Mucosa of descending colon (tissue), 3 donors: ENCODE measurements around the gene CFAP77. TPM values are rescaled to one million over a fixed set of nuclear protein-coding genes. Genes with fewer than 3 reads are reported as not detected.

Source experiments
- ATAC-seq: fragments of 200-7000 bp; cut with Tn5 transposase; one replicate; pipeline ENCODE4 v1.9.1; 2020; ENCODE audit warnings: mild to moderate bottlenecking, moderate library complexity
- DNase-seq, 3 donors: peaks; one replicate each; pipeline ENCODE4 v3.0.0-alpha.2; 2020
- H3K36me3 ChIP-seq: fragments of 200-600 bp; one replicate; pipeline ENCODE4 v1.8.0; 2021; ENCODE audit warnings: low read depth, mild to moderate bottlenecking
- H3K4me1 ChIP-seq: fragments of 200-600 bp; one replicate; pipeline ENCODE4 v1.8.0; 2021; ENCODE audit warnings: low read depth, mild to moderate bottlenecking
- H3K4me3 ChIP-seq: fragments of 200-600 bp; one replicate; pipeline ENCODE4 v1.8.0; 2021; ENCODE audit warnings: mild to moderate bottlenecking
- H3K9me3 ChIP-seq: fragments of 200-600 bp; one replicate; pipeline ENCODE4 v1.8.0; 2021; ENCODE audit warnings: mild to moderate bottlenecking
- intact Hi-C, 2 donors: fragments of 100-400 bp; cut with DNase I in 1 of 2; cut with micrococcal nuclease in 1 of 2; formaldehyde crosslinking; loops; one replicate each; pipeline versions ENCODE4 v1.11.0 to v1.11.1; 2022; cut with DNase I, micrococcal nuclease
- total RNA-seq, 3 donors: library from RNA; stranded (reverse); fragmentation: NEBNext Ultra II Directional in 2 of 3; extraction: Animal tissue kit (Norgen Biotek cat#: 25700) in 2 of 3; gene quantifications; one replicate each; pipeline versions ENCODE4 v1.2.1 to v1.2.4, GENCODE V29; 2021 to 2023
- TF ChIP-seq, protein P1 (sequence below): fragments of 200-600 bp; IDR thresholded peaks from one replicate; pipeline ENCODE4 v1.8.0; 2022; ENCODE audit warnings: antibody characterized with exemption, mild to moderate bottlenecking
- donor health status: DM: no; HTN: no; CAD: no; lungs with moderate emphysema.
- donor health status: DM: no; HTN: no; CAD: no.
- donor health status: DM: no; HTN: yes; CAD: no.

The CFAP77 gene
- total RNA-seq, 3 donors from 2014 or later, result not detected

DNA sequence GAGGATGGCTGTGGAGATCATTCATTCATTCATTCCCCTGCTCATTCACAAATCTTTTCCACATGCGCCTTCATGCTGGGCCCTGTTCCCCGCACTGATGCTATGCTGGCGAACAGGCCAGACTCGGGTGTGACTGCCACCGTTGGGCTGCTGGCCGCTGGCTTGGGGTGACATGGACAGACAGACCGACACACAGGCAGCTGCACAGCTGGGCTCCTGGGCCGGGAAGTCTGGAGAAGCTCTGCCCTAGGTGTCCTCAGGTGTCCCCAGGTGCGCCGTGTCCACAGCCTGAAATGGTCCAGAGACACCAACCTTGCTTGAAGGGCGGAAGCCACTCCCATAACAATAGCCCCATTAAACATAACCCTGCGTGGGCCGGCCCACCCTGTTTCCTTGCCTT is 137.4 kb downstream of the CFAP77 start:
- TF ChIP-seq, protein P1, sequence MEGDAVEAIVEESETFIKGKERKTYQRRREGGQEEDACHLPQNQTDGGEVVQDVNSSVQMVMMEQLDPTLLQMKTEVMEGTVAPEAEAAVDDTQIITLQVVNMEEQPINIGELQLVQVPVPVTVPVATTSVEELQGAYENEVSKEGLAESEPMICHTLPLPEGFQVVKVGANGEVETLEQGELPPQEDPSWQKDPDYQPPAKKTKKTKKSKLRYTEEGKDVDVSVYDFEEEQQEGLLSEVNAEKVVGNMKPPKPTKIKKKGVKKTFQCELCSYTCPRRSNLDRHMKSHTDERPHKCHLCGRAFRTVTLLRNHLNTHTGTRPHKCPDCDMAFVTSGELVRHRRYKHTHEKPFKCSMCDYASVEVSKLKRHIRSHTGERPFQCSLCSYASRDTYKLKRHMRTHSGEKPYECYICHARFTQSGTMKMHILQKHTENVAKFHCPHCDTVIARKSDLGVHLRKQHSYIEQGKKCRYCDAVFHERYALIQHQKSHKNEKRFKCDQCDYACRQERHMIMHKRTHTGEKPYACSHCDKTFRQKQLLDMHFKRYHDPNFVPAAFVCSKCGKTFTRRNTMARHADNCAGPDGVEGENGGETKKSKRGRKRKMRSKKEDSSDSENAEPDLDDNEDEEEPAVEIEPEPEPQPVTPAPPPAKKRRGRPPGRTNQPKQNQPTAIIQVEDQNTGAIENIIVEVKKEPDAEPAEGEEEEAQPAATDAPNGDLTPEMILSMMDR, result no peak
- intact Hi-C loops, result no loop called here
- no peak for ATAC-seq

DNA sequence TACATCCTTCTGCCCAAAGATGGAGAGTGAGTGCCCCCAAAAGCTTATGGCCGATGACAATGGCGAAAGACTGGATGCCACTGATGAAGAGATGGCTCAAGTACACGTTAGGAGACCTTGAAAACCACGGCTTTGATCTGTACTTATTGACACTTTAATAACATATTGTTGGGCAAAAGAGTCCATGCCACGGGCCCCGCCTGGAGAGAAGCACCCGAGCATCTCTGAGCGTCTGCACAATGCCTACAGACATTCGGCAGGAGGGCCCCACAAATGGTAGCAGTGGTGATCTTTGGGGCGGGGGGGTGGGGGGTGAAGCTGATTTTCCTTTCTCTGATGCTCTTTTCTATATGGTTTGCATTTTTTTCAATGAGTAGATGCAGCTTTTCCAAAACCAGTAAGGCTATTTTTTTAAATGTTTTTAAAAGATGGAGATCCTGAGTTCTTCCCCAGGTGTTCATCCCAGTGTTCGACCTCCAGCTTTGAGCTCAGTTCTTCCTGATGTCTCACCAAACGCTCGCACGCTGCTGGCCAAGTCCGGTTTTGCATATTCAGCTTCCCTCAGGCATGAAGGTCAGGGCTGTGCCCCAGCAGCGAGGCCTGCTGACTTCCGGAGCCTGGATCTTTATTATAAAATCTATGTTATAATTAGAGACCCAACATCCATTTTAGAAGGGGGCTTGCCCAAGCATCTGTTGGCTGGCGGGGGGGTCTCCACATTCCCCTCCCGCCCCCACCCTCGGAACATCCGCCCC is 138.1 kb downstream of the CFAP77 start:
- DNase-seq, result no peak
- TF ChIP-seq, protein P1, result no peak
- Histone ChIP-seq H3K4me3 (no peak overlapping the region), H3K4me1 (no peaks in the 10 kb centered on the region), H3K9me3 (no peaks in the 10 kb centered on the region), H3K36me3 (no peaks in the 10 kb centered on the region)
- intact Hi-C loops, result no loop called here
- no peak for ATAC-seq

More for the DNA sequence above, 137.4 kb downstream of the CFAP77 start:
- Histone ChIP-seq H3K9me3 (no peaks in the 10 kb centered on the region), H3K36me3 (no peaks in the 10 kb centered on the region), H3K4me1 (no peaks in the 10 kb centered on the region), H3K4me3 (no peak overlapping the region)
- no peak for DNase-seq

DNA sequence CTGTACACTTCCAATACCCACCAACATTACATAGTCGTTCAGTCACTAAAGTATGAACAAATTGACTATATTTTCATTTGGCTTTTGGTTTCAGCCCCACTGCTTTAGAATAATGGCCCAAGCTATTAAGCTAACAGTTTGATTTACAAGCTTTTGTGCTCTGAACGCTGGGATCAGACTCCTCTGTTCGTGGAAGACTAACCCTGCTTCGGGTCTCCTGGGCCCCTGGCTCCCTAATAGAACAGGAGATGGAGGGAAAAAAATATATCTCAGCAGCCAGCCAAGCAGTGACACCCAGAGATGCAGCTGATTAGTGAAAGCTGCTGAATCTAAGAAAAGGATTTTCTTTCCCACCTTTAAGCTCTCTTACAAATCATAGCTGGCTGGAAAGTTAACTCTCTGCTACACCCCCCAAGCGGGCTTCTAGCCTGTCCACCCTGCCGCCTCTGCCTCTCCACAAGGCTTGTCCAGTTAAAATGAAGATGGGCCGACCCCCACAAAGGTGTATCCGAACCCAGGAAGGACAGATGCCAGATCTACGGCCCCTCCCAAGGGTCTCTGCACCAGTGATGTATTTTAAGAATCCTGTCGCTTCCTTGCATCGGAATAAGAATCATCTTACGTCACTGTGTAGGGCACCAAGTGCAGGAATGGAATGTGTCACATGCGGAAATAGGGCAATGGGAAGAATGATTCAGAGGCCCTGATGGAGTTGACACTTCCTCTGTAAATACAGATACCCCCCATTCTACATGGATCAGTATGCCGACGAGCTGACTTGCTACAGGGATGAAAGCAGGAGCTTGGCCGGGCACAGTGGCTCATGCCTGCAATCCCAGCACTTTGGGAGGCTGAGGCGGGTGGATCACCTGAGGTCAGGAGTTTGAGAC is 139.0 kb downstream of the CFAP77 start:
- DNase-seq, result no peak
- Histone ChIP-seq H3K36me3 (no peaks in the 10 kb centered on the region), H3K9me3 (no peaks in the 10 kb centered on the region), H3K4me3 (no peak overlapping the region), H3K4me1 (no peaks in the 10 kb centered on the region)
- intact Hi-C loops, result no loop called here
- no peak for ATAC-seq
- TF ChIP-seq, protein P1, result no peak

DNA sequence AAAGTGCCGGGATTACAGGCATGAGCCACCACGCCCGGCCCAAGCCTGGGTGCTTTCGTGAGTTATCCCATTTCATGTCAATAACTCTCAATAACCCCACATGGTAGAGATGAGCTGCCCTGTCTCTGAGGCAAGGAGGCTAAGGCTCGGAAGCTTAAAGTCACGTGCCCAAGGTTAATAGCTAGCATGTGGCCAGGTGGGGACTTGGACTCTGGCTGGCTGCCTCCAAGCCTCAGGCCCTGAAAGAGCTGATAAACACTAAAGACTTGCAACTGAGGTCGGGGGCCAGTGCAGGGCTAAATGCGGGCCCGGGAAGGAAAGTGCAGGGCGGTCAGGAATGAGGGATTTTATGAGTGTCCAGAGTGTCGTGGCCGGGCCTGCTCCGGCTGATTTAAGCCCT is 141.5 kb downstream of the CFAP77 start:
- TF ChIP-seq, protein P1, result no peak
- intact Hi-C loops, result no loop called here
- ATAC-seq (no peak), DNase-seq (no peak)
- Histone ChIP-seq H3K4me1 (no peaks in the 10 kb centered on the region), H3K4me3 (no peak overlapping the region), H3K9me3 (no peaks in the 10 kb centered on the region), H3K36me3 (no peaks in the 10 kb centered on the region)

DNA sequence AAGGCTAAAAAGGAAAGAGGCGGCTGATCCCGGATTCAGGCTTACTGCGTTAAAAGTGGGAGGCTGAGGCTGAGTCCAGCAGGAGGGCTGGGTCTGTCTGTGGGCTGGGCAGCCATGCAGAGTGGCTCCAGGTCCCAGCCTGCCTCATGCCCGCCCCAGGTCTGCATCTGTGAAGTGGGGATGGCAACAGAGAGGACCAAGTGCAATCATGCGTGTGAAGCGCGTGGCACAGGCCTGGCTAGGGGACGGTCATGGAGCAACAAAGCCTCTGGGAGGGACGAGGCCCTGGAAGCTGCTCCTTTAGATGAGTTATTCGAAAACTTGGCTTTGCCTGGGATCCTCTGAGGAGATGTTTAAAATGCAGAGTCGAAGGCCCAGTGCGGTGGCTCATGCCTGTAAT is 142.0 kb downstream of the CFAP77 start:
- ATAC-seq, result no peak
- no peaks in the 10 kb centered on the region for H3K9me3 ChIP-seq

More for the DNA sequence above, 142.0 kb downstream of the CFAP77 start:
- no peak for DNase-seq
- Histone ChIP-seq H3K4me1 (no peaks in the 10 kb centered on the region), H3K4me3 (no peak overlapping the region), H3K36me3 (no peaks in the 10 kb centered on the region)
- TF ChIP-seq, protein P1, result no peak
- intact Hi-C loops, result no loop called here
